BLaER1 treated with 17β-estradiol and CSF1 and Interleukin-3, amounts not matched to agents 10 nM and 100 nM (cell line): Measurements from ENCODE around the gene GIPC1.

Experiments
- H3K27ac ChIP-seq, 11 experiments: shearing (Covaris generic); formaldehyde crosslinking; 2 replicates each; pipeline ENCODE4 v1.8.1; 2022
- H3K27me3 ChIP-seq, 11 experiments: shearing (Covaris generic); formaldehyde crosslinking; 2 replicates each; pipeline ENCODE4 v1.8.1; 2022
- H3K36me3 ChIP-seq, 11 experiments: shearing (Covaris generic); formaldehyde crosslinking; 2 replicates each; pipeline ENCODE4 v1.8.1; 2022
- H3K4me1 ChIP-seq, 10 experiments: shearing (Covaris generic); formaldehyde crosslinking; 2 replicates each; pipeline ENCODE4 v1.8.1; 2022
- H3K4me2 ChIP-seq, 11 experiments: shearing (Covaris generic); formaldehyde crosslinking; 2 replicates each; pipeline ENCODE4 v1.8.1; 2022
- H3K4me3 ChIP-seq, 10 experiments: shearing (Covaris generic); formaldehyde crosslinking; 2 replicates each; pipeline ENCODE4 v1.8.1; 2022
- H3K9ac ChIP-seq, 11 experiments: shearing (Covaris generic); formaldehyde crosslinking; 2 replicates each; pipeline ENCODE4 v1.8.1; 2022
- H3K9me3 ChIP-seq, 11 experiments: shearing (Covaris generic); formaldehyde crosslinking; replicated peaks in 1 of 11; 2 replicates each; pipeline ENCODE4 v1.8.1; 2022
- H4K20me1 ChIP-seq, 11 experiments: shearing (Covaris generic); formaldehyde crosslinking; 2 replicates each; pipeline ENCODE4 v1.8.1; 2022
- Cebpa-rat ChIP-seq, 11 experiments: shearing (Covaris generic); IDR thresholded peaks; 2 replicates each; pipeline ENCODE4 v1.8.1; 2022

The GIPC1 gene

GRCh38 chr19:14434543-14435319, 61.2 kb downstream of the GIPC1 start:
- peaks cover 51 to 74% (median 65%) of the 10 kb centered on the region in 10 experiments for H3K4me1 ChIP-seq
- H3K27me3 ChIP-seq: no peaks in the 10 kb centered on the region
- peak overlapping the region; percentile 86 to 99 (median 96); a peak in 19 of 20 replicates for H3K4me3 ChIP-seq
- H3K27ac ChIP-seq: peak overlapping the region in 6 of 11 experiments; percentile 1 to 26 (median 20); a peak in 7 of 22 replicates
- no peak for TF ChIP-seq Cebpa-rat (IDR thresholded peaks at IDR 0.05)
- peak overlapping the region in 10 of 11 experiments; percentile 86 to 97 (median 90); a peak in 21 of 22 replicates for H3K9ac ChIP-seq
- H4K20me1 ChIP-seq: peaks cover 0 to 44% (median 17%) of the 10 kb centered on the region in 11 experiments; a peak in 16 of 22 replicates
- no peaks in the 10 kb centered on the region for H3K9me3 ChIP-seq
- peaks cover 0 to 25% (median 14%) of the 10 kb centered on the region in 11 experiments; a peak in 13 of 22 replicates for H3K36me3 ChIP-seq
- peak overlapping the region; percentile 91 to 99 (median 97) for H3K4me2 ChIP-seq

GRCh38 chr19:14433554-14434501, 62.1 kb downstream of the GIPC1 start:
- Histone ChIP-seq H3K4me1 (peaks cover 42 to 65% (median 56%) of the 10 kb centered on the region in 10 experiments), H3K4me2 (peak overlapping the region; percentile 91 to 99 (median 97)), H4K20me1 (peaks cover 0 to 38% (median 17%) of the 10 kb centered on the region in 11 experiments; a peak in 16 of 22 replicates), H3K36me3 (peaks cover 0 to 25% (median 14%) of the 10 kb centered on the region in 11 experiments; a peak in 13 of 22 replicates), H3K27ac (peak overlapping the region; percentile 78 to 88 (median 84)), H3K9me3 (no peaks in the 10 kb centered on the region), H3K9ac (peak overlapping the region; percentile 82 to 97 (median 90)), H3K27me3 (no peaks in the 10 kb centered on the region), H3K4me3 (peak overlapping the region; percentile 86 to 99 (median 96))
- no peak for TF ChIP-seq Cebpa-rat (IDR thresholded peaks at IDR 0.05)

GRCh38 chr19:14432791-14433553, 63.0 kb downstream of the GIPC1 start, which contains the start of gene PKN1:
PKN1 (plus strand) TSS chr19:14433306; CDS start chr19:14433522, 216 bp downstream.
- Histone ChIP-seq H3K4me1 (peaks cover 33 to 57% (median 50%) of the 10 kb centered on the region in 10 experiments), H3K27me3 (no peaks in the 10 kb centered on the region), H3K9ac (peak within 1 kb of the TSS; percentile 82 to 97 (median 90)), H3K36me3 (peaks cover 0 to 25% (median 14%) of the 10 kb centered on the region in 11 experiments; a peak in 13 of 22 replicates), H3K9me3 (no peaks in the 10 kb centered on the region), H4K20me1 (peaks cover 0 to 31% (median 17%) of the 10 kb centered on the region in 11 experiments; a peak in 16 of 22 replicates), H3K4me2 (peak within 1 kb of the TSS; percentile 91 to 99 (median 97)), H3K27ac (peak within 1 kb of the TSS; percentile 78 to 88 (median 84)), H3K4me3 (peak within 1 kb of the TSS; percentile 86 to 99 (median 96))
- no peak for TF ChIP-seq Cebpa-rat (IDR thresholded peaks at IDR 0.05)

- Histone ChIP-seq H3K4me1 (peaks cover 23 to 48% (median 42%) of the 10 kb centered on the region in 10 experiments), H3K9ac (no peak overlapping the region)
Observed at GRCh38 chr19:14430712-14431111, 65.2 kb downstream of the GIPC1 start.

GRCh38 chr19:14428882-14429416, 67.0 kb downstream of the GIPC1 start:
- Histone ChIP-seq H4K20me1 (peaks cover 0 to 3% (median 0%) of the 10 kb centered on the region in 11 experiments; a peak in 2 of 22 replicates), H3K4me1 (peaks cover 10 to 34% (median 27%) of the 10 kb centered on the region in 10 experiments; a peak in 19 of 20 replicates), H3K27me3 (no peaks in the 10 kb centered on the region), H3K27ac (no peak overlapping the region), H3K9ac (no peak overlapping the region), H3K4me3 (no peak overlapping the region), H3K9me3 (no peaks in the 10 kb centered on the region), H3K4me2 (no peak overlapping the region), H3K36me3 (no peaks in the 10 kb centered on the region)
- no peak for TF ChIP-seq Cebpa-rat (IDR thresholded peaks at IDR 0.05)

More at GRCh38 chr19:14430712-14431111, 65.2 kb downstream of the GIPC1 start:
- Histone ChIP-seq H3K27me3 (no peaks in the 10 kb centered on the region), H3K27ac (no peak overlapping the region), H3K36me3 (peaks cover 0 to 2% (median 0%) of the 10 kb centered on the region in 11 experiments; a peak in 4 of 22 replicates), H3K4me3 (no peak overlapping the region), H3K9me3 (no peaks in the 10 kb centered on the region), H4K20me1 (peaks cover 0 to 20% (median 13%) of the 10 kb centered on the region in 11 experiments; a peak in 16 of 22 replicates), H3K4me2 (peak overlapping the region in 9 of 11 experiments; percentile 9 to 99 (median 97); a peak in 10 of 22 replicates)
- TF ChIP-seq Cebpa-rat (IDR thresholded peaks at IDR 0.05): no peak
